HG03139 (cell line): ENCODE measurements around the gene SIGLEC7.
"Not testable (repeated sequence)": the region's sequence is repeated elsewhere in the genome, so short reads cannot be mapped to it uniquely, and the experiment has no call there.

ENCODE experiments used
- ATAC-seq: cut with Tn5 transposase; IDR thresholded peaks from one replicate; pipeline ENCODE4 v1.9.1; 2021; ENCODE audit not compliant: unreplicated experiment

Gene SIGLEC7

GRCh38 chr19:51166846-51167490 is 24.9 kb downstream of the SIGLEC7 start:
- no peak for ATAC-seq

- no peak for ATAC-seq
Observed at GRCh38 chr19:51168564-51169282, 26.6 kb downstream of the SIGLEC7 start.

- not testable (repeated sequence) for ATAC-seq
Observed at GRCh38 chr19:51169283-51169918, 27.3 kb downstream of the SIGLEC7 start.

GRCh38 chr19:51172223-51172622 is 30.1 kb downstream of the SIGLEC7 start:
- ATAC-seq: no peak

- ATAC-seq: no peak
Observed at GRCh38 chr19:51173681-51174080, 31.6 kb downstream of the SIGLEC7 start.

- no peak for ATAC-seq
Observed at GRCh38 chr19:51179256-51179655, 37.2 kb downstream of the SIGLEC7 start.

- ATAC-seq: no peak
Observed at GRCh38 chr19:51181377-51181912, 39.3 kb downstream of the SIGLEC7 start.

- ATAC-seq: no peak
Observed at GRCh38 chr19:51181913-51182419, 39.9 kb downstream of the SIGLEC7 start.

- ATAC-seq: no peak
Observed at GRCh38 chr19:51183629-51184028, 41.5 kb downstream of the SIGLEC7 start.

GRCh38 chr19:51185069-51185867 is 43.2 kb downstream of the SIGLEC7 start:
- no peak for ATAC-seq

- no peak for ATAC-seq
Observed at GRCh38 chr19:51185868-51186215, 43.7 kb downstream of the SIGLEC7 start.

- no peak for ATAC-seq
Observed at GRCh38 chr19:51186323-51186722, 44.2 kb downstream of the SIGLEC7 start.

GRCh38 chr19:51187395-51188226 is 45.5 kb downstream of the SIGLEC7 start:
- no peak for ATAC-seq

- ATAC-seq: no peak
Observed at GRCh38 chr19:51188227-51188559, 46.1 kb downstream of the SIGLEC7 start.

GRCh38 chr19:51192689-51193088 is 50.6 kb downstream of the SIGLEC7 start:
- no peak for ATAC-seq

- ATAC-seq: no peak
Observed at GRCh38 chr19:51194527-51195315, 52.6 kb downstream of the SIGLEC7 start.

- no peak for ATAC-seq
Observed at GRCh38 chr19:51195316-51195586, 53.1 kb downstream of the SIGLEC7 start.

- ATAC-seq: no peak
Observed at GRCh38 chr19:51195616-51196015, 53.5 kb downstream of the SIGLEC7 start.

GRCh38 chr19:51196181-51196580 is 54.1 kb downstream of the SIGLEC7 start:
- no peak for ATAC-seq

- no peak for ATAC-seq
Observed at GRCh38 chr19:51198641-51199040, 56.5 kb downstream of the SIGLEC7 start.
